GM12878 (cell line): ENCODE results near the gene NFATC3. TPM values are rescaled to one million over a fixed set of nuclear protein-coding genes. Genes with fewer than 3 reads are reported as not detected.

ENCODE experiments used
- ATAC-seq: fragments of 200-7000 bp; cut with Tn5 transposase; 3 replicates; pipeline ENCODE4 v1.9.1; 2020; ENCODE audit warnings: mild to moderate bottlenecking, moderate library complexity
- BruUV-seq: library from RNA; stranded (reverse); fragments of 400-500 nt; replicated peaks from 2 replicates; lab custom pipeline; 2021; lab: Mats Ljungman, UMichigan
- CTCF ChIA-PET: fragments of 300-600 bp; sonication (Branson Sonifier 250); formaldehyde crosslinking; extraction: SDS; loops from one replicate; lab custom pipeline; 2021; ENCODE audit warnings: inconsistent platforms; lab: Yijun Ruan, JAX
- POLR2A ChIA-PET: fragments of 350-600 bp; formaldehyde crosslinking; extraction: SDS; loops from one replicate; lab custom pipeline; 2021; ENCODE audit warnings: inconsistent platforms; lab: Charles Lee
- RAD21 ChIA-PET: fragments of 300-600 bp; sonication (Branson Sonifier 250); formaldehyde crosslinking; loops from one replicate; lab custom pipeline; 2023; ENCODE audit warnings: antibody characterized with exemption; ENCODE audit not compliant: unreplicated experiment; lab: Charles Lee
- SMC1A ChIA-PET: fragments of 300-600 bp; sonication (Branson Sonifier 250); formaldehyde crosslinking; loops from one replicate; lab custom pipeline; 2023; ENCODE audit not compliant: unreplicated experiment, uncharacterized antibody; lab: Charles Lee
- DNase-seq: peaks from one replicate; pipeline ENCODE4 v3.0.0-alpha.2; 2011; ENCODE audit warnings: low read depth, low spot score
- FAIRE-seq: peaks from 3 replicates; lab custom pipeline; 2011; peaks lifted over from hg19 to GRCh38; lab: Jason Lieb, UNC
- H2AFZ ChIP-seq: 2 replicates; pipeline ENCODE4 v1.6.0; 2011; ENCODE audit warnings: low read depth, low read length, control low read depth; ENCODE audit not compliant: control insufficient read depth
- H3K27ac ChIP-seq: 2 replicates; pipeline ENCODE4 v1.5.1; 2011; ENCODE audit warnings: control low read depth; ENCODE audit not compliant: control insufficient read depth, insufficient read depth
- H3K27me3 ChIP-seq, 2 experiments: replicated peaks in 1 of 2; 2 replicates each; pipeline versions ENCODE4 v1.6.0 to v1.6.1; 2011; ENCODE audit warnings: low read length in 1 of 2; ENCODE audit not compliant: control insufficient read depth in 2 of 2, insufficient read depth in 2 of 2
- H3K36me3 ChIP-seq, 2 experiments: 2 replicates each; pipeline ENCODE4 v1.5.1; 2011; ENCODE audit warnings: low read length in 1 of 2; ENCODE audit not compliant: control insufficient read depth in 2 of 2, insufficient read depth in 2 of 2
- H3K4me1 ChIP-seq: 2 replicates; pipeline ENCODE4 v1.6.1; 2011; ENCODE audit warnings: mild to moderate bottlenecking, low read length, moderate library complexity, mixed read lengths; ENCODE audit not compliant: control insufficient read depth, insufficient read depth
- H3K4me2 ChIP-seq: 2 replicates; pipeline ENCODE4 v1.6.0; 2011; ENCODE audit warnings: control low read depth; ENCODE audit not compliant: control insufficient read depth, insufficient read depth
- H3K4me3 ChIP-seq: fragments of 200-600 bp; sonication (generic); 2 replicates; pipeline ENCODE4 v1.5.1; 2016
- H3K79me2 ChIP-seq: 2 replicates; pipeline ENCODE4 v1.6.0; 2011; ENCODE audit warnings: low read length; ENCODE audit not compliant: control insufficient read depth, insufficient read depth
- H3K9ac ChIP-seq: 2 replicates; pipeline ENCODE4 v1.8.0; 2011; ENCODE audit warnings: low read length, control low read depth, mixed read lengths; ENCODE audit not compliant: control insufficient read depth, insufficient read depth
- H3K9me3 ChIP-seq: replicated peaks from 3 replicates; pipeline ENCODE4 v1.5.1; 2011; ENCODE audit warnings: mild to moderate bottlenecking, low read length; ENCODE audit not compliant: control insufficient read depth, insufficient read depth
- H4K20me1 ChIP-seq: 2 replicates; pipeline ENCODE4 v1.6.0; 2011; ENCODE audit not compliant: control insufficient read depth, insufficient read depth
- ATF7 ChIP-seq: fragments of 450-650 bp; IDR thresholded peaks from 2 replicates; pipeline ENCODE4 v1.6.1; 2016; ENCODE audit warnings: low read depth, mild to moderate bottlenecking
- CBX5 ChIP-seq: sonication (generic); IDR thresholded peaks from 2 replicates; pipeline ENCODE4 v1.6.1; 2016; ENCODE audit warnings: low read depth, moderate library complexity, mild to moderate bottlenecking, inconsistent platforms
- EP300 ChIP-seq, 2 experiments: fragments of 150-350 bp in 1 of 2; IDR thresholded peaks; 2 replicates each; pipeline ENCODE4 v1.6.1; 2011 to 2012; ENCODE audit warnings: low read depth in 2 of 2, low read length in 2 of 2, borderline replicate concordance in 1 of 2, improper control_type of control experiment in 1 of 2, inconsistent platforms in 1 of 2; ENCODE audit not compliant: control insufficient read depth in 1 of 2
- FOXK2 ChIP-seq: fragments of 450-650 bp; IDR thresholded peaks from 2 replicates; pipeline ENCODE4 v1.6.1; 2017; ENCODE audit warnings: mild to moderate bottlenecking, moderate library complexity
- GATAD2B ChIP-seq: fragments of 450-650 bp; conservative IDR thresholded peaks from 2 replicates; pipeline ENCODE4 v1.6.1; 2017; ENCODE audit warnings: low read depth, mild to moderate bottlenecking, moderate library complexity
- HDAC6 ChIP-seq: fragments of 200-600 bp; sonication (generic); IDR thresholded peaks from one replicate; pipeline ENCODE4 v1.8.0; 2017; ENCODE audit warnings: antibody characterized with exemption; ENCODE audit not compliant: unreplicated experiment
- IKZF1 ChIP-seq: fragments of 450-650 bp; conservative IDR thresholded peaks from 2 replicates; pipeline ENCODE4 v1.6.1; 2017; ENCODE audit warnings: antibody characterized with exemption, mild to moderate bottlenecking
- MEF2B ChIP-seq: fragments of 450-650 bp; IDR thresholded peaks from 2 replicates; pipeline ENCODE4 v1.6.1; 2018; ENCODE audit warnings: mild to moderate bottlenecking, moderate library complexity; ENCODE audit not compliant: partially characterized antibody, poor library complexity, severe bottlenecking
- NFYB ChIP-seq: IDR thresholded peaks from 2 replicates; pipeline ENCODE4 v1.6.1; 2011; ENCODE audit warnings: low read depth, mild to moderate bottlenecking, low read length, improper control_type of control experiment, moderate library complexity; ENCODE audit not compliant: insufficient read depth
- RELB ChIP-seq: fragments of 450-650 bp; IDR thresholded peaks from 2 replicates; pipeline ENCODE4 v1.6.1; 2017; ENCODE audit warnings: low read depth, mild to moderate bottlenecking, moderate library complexity
- SIN3A ChIP-seq: IDR thresholded peaks from 2 replicates; pipeline ENCODE4 v1.6.1; 2012; ENCODE audit warnings: low read depth, low read length, improper control_type of control experiment
- SMAD1 ChIP-seq: fragments of 450-650 bp; IDR thresholded peaks from 2 replicates; pipeline ENCODE4 v1.6.1; 2018; ENCODE audit warnings: mild to moderate bottlenecking, low read depth; ENCODE audit not compliant: partially characterized antibody
- WGBS: methylation state at CpG from one replicate; pipeline ENCODE4 v1.1.6; 2016; ENCODE audit warnings: low lambda C conversion rate; ENCODE audit not compliant: insufficient replicate concordance, insufficient coverage; ENCODE audit errors: missing lambda C conversion rate; 5-methylcytosine and 5-hydroxymethylcytosine counted together
- in situ Hi-C: fragments of 300-500 bp; cut with MboI; formaldehyde crosslinking; loops from 9 replicates; pipeline ENCODE4 v1.14.3; 2018; ENCODE audit warnings: mixed read lengths
- intact Hi-C: fragments of 100-400 bp; cut with micrococcal nuclease; formaldehyde crosslinking; loops from one replicate; pipeline ENCODE4 v1.14.2; 2022; ENCODE audit not compliant: unreplicated experiment
- polyA plus RNA-seq, 11 experiments: library from polyadenylated mRNA; depleted of rRNA in 4 of 11; unstranded in 6 of 11; stranded (reverse) in 5 of 11; fragments of >200 nt; fragmentation: Nextera tagmentation in 4 of 11; fragmentation: Illumina TruSeq in 1 of 11; extraction: Ambion mirVana in 4 of 11; extraction: Trizol in 1 of 11; gene quantifications; 1 replicate in 1 of 11; 2 replicates in 10 of 11; pipeline versions ENCODE4 v1.2.1 to v1.2.3, GENCODE V29; 2011 to 2016; ENCODE audit warnings: inconsistent platforms in 2 of 11, missing spikeins in 2 of 11, low read depth in 1 of 11
- total RNA-seq, 4 experiments: library from RNA; depleted of rRNA in 3 of 4; stranded (reverse); fragments of >200 nt in 3 of 4; fragmentation: Illumina TruSeq in 1 of 4; extraction: Trizol in 1 of 4; gene quantifications; 2 replicates each; pipeline versions ENCODE4 v1.2.1 to v1.2.3, GENCODE V29; 2013 to 2021
- TF ChIP-seq, protein P1 (sequence below): fragments of 450-650 bp; formaldehyde crosslinking; IDR thresholded peaks from 2 replicates; pipeline ENCODE4 v1.4.0; 2020; ENCODE audit warnings: mild to moderate bottlenecking, moderate library complexity

The NFATC3 gene
- total and polyA plus RNA-seq, 10 of the 15 experiments (the other 5 are each of a cell fraction or from before 2014, with no cell fraction given): 4.2 to 37.6 (median 24.9) TPM

DNA sequence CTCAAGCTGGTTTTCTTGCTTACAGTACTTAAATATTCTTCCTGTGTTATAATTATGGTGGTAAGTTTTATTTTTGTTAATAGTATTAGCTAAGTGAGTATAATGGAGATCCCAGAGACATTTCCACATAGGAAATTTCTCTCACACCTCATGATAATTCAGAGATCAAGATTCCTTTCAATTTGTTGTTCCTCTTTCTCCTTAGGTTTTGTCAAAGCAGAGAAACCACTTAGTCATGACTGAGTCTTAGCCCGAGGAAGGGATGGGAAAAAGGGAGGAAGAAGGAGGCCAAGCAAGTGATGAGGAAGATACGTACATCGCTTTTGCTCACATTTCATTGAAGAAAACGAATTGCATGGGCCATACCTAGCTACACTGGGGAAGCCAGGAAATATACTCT, 132.3 kb downstream of the NFATC3 start:
- FAIRE-seq (no peak), DNase-seq (no peak), ATAC-seq (no peak)
- RAD21 ChIA-PET: interaction anchor here (0.6 to 1.9 kb wide), 2 partner anchors 11 to 254 kb away, joined by 4 to 5 read pairs; no protein-coding TSS in a partner anchor
- H4K20me1 ChIP-seq: no peaks in the 10 kb centered on the region
- in situ Hi-C loops (no loop called here), intact Hi-C loops (no loop called here)
- no peak overlapping the region for H3K9ac ChIP-seq
- H3K4me1 ChIP-seq: no peaks in the 10 kb centered on the region
- no peak overlapping the region for H3K27ac ChIP-seq
- no peaks in the 10 kb centered on the region for H3K9me3 ChIP-seq
- WGBS: 90% methylated on average over 4 of the region's 4 CpGs
- no peaks in the 10 kb centered on the region for H3K27me3 ChIP-seq
- H2AFZ ChIP-seq: no peak overlapping the region
- no peak overlapping the region for H3K4me3 ChIP-seq
- BruUV-seq: no TSS peak
- H3K79me2 ChIP-seq: no peaks in the 10 kb centered on the region
- SMC1A ChIA-PET: interaction anchor here (1.1 kb wide), 1 partner anchor 10 kb away, joined by 3 read pairs; no protein-coding TSS in a partner anchor
- TF ChIP-seq NFYB (no peak), FOXK2 (no peak), IKZF1 (no peak), GATAD2B (no peak), SIN3A (no peak), MEF2B (no peak), CBX5 (no peak), EP300 (IDR thresholded peaks at IDR 0.05; ENCODE audit: borderline replicate concordance in 1 of 2, control insufficient read depth in 1 of 2, low read depth in 2 of 2, low read length in 2 of 2) (no peak), ATF7 (no peak), RELB (no peak), HDAC6 (no peak), SMAD1 (no peak)
- TF ChIP-seq, protein P1, sequence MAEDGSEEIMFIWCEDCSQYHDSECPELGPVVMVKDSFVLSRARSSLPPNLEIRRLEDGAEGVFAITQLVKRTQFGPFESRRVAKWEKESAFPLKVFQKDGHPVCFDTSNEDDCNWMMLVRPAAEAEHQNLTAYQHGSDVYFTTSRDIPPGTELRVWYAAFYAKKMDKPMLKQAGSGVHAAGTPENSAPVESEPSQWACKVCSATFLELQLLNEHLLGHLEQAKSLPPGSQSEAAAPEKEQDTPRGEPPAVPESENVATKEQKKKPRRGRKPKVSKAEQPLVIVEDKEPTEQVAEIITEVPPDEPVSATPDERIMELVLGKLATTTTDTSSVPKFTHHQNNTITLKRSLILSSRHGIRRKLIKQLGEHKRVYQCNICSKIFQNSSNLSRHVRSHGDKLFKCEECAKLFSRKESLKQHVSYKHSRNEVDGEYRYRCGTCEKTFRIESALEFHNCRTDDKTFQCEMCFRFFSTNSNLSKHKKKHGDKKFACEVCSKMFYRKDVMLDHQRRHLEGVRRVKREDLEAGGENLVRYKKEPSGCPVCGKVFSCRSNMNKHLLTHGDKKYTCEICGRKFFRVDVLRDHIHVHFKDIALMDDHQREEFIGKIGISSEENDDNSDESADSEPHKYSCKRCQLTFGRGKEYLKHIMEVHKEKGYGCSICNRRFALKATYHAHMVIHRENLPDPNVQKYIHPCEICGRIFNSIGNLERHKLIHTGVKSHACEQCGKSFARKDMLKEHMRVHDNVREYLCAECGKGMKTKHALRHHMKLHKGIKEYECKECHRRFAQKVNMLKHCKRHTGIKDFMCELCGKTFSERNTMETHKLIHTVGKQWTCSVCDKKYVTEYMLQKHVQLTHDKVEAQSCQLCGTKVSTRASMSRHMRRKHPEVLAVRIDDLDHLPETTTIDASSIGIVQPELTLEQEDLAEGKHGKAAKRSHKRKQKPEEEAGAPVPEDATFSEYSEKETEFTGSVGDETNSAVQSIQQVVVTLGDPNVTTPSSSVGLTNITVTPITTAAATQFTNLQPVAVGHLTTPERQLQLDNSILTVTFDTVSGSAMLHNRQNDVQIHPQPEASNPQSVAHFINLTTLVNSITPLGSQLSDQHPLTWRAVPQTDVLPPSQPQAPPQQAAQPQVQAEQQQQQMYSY (CRISPR knock-in tag): no peak
- peaks cover 0 to 9% of the 10 kb centered on the region in 2 experiments; a peak in 2 of 4 replicates for H3K36me3 ChIP-seq
- no peak overlapping the region for H3K4me2 ChIP-seq
- CTCF ChIA-PET: interaction anchor here (0.8 to 1.7 kb wide), 7 partner anchors 9 to 132 kb away, joined by 3 to 5 read pairs (median 4); partner anchors contain the start of gene NFATC3
- POLR2A ChIA-PET: interaction anchor here (0.6 kb wide), 5 partner anchors 89 to 194 kb away, joined by 3 to 7 read pairs (median 4); partner anchors contain the start of gene DUS2
